Non-pigmented ciliary epithelial cell (primary cell): ENCODE measurements around the gene TCF7L2.
A peak's percentile ranks its signal among the peaks of the same experiment; 100 is the strongest.

Source experiments
- DNase-seq: peaks from one replicate; pipeline ENCODE4 v3.0.0-alpha.2; 2010; ENCODE audit warnings: low read depth

The TCF7L2 gene

DNA sequence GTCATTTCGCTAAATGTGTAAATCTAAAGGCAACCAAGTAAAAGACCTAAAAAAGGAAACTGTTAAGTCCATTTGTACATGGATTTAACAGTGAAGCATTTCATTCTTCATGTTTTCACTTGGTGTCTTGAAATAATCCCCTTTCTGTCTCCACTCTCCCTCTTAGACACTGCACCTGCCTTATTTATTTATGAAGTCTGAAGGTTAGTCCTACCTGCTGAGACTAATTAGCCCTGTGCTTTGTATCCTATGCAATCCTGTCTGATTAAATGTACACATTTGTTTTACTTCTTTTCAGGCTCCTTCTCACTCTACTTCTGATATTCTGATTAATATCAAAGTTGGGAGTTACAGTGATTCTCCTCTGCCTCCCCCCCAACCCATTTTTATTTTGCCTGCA lies 1.9 kb upstream of the TCF7L2 start:
- DNase-seq: no peak

DNA sequence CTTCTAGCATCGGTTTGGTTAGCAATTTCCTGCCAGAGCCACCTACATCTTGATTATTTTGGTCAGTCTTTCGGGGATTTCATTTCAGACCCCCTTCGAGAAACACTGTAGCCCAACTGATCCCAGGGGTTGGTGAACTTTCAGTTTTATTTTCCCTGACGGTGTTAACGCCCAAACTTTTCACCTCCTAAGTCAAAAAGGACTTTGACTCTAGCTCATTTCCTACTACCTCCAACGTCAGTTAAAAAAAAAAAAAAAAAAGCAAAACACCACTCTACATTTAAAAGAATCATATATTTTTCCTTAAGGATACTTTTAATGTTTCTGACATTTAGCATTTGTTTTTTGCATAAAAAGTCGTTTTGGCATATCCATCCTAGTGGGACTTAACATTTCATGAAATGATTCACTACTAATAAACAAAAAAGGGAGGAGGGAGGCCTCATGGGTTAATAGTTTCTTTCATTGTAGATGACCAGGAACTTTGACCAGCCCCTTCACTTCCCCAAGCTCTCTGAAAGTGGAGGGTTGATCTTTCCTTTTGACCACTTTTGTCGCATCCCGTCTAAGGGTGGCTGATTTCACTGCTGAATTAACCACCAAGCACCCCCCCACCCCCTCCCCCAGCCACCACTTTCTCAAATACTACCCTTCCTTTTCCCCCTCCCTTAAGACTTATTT lies 764 bp upstream of the TCF7L2 start:
- no peak for DNase-seq

- no peak for DNase-seq
These were observed 789 bp downstream of the TCF7L2 start for GRCh38 chr10:112950714-112951358.

GRCh38 chr10:112951359-112952281 lies 1.6 kb downstream of the TCF7L2 start:
- DNase-seq: no peak

GRCh38 chr10:112952282-112953173 lies 2.5 kb downstream of the TCF7L2 start:
- no peak for DNase-seq

DNA sequence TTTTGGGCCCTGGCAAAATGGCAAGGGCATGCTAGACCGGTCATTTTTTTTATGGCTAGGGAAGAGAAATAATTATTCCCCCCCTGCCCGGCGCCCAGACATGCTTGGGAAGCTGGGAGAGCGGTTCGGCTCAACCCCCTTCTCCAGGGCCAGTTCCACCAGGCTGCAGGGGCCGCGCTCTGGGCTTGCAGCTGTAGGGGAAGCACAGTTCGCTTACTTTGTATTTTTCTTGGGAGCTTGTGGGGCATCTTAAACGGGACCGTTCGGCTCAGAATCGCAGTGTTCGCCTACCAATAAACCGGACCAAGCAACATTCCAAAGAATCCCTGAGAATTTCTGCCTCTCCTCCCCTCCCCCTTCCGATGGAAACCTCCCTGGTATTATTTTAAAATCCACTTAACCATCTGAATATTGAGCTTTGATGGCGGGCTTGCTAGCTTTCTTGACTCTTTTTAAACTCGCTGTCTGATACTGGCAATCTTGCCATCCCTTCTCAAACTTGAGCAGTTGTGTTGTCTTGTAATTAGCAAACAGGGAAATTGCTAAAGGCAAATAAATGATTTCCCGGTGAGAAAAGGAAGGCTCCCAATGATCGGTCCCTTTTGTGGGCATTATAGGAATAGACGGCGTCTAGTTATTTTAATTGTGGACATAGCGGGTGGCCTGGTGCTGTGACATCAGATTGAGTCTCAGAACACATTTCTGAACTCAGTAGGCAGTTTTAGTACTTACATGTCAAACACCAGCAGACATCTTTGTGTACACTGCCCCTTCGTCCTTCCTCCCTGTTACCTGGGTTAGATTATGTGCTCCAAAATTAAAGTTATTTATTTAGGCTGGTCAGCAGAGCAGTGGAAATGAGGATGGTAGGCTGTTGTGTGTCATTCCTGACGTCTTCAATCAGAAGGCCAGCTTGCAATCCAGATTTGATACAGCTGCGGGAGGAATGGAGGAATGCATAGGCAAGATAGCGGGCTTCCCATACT lies 3.4 kb downstream of the TCF7L2 start:
- no peak for DNase-seq

DNA sequence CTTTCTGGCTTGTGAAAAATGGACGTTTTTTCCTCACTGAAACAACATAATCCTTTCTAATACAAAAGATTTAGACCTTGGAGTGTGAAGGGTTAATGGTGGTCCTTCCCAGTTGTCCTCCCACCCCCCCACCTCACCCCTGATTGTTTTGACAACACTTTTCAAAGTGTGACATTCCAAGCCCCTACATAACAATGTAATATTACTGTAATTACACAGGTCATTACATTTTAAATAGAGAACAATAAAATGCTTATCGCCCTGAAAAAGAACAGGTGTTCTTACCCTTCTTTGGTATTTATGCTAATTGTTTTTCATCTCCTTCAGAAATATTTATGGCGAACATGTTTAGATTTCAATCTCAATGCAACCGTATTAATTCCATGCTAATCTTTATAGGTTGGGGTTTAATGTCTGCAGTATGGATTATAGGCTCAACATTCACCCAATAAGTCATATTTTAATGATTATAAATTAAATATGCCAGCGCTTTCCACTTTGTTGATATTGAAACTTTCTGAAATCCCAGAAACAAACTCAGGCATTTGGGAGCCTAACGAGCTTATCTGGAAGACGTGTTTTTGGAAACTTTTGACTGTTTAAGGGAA lies 5.0 kb downstream of the TCF7L2 start:
- DNase-seq: no peak

- DNase-seq: no peak
These were observed 5.8 kb downstream of the TCF7L2 start for GRCh38 chr10:112955582-112956421.

GRCh38 chr10:112956631-112957350 lies 6.7 kb downstream of the TCF7L2 start:
- no peak for DNase-seq

DNA sequence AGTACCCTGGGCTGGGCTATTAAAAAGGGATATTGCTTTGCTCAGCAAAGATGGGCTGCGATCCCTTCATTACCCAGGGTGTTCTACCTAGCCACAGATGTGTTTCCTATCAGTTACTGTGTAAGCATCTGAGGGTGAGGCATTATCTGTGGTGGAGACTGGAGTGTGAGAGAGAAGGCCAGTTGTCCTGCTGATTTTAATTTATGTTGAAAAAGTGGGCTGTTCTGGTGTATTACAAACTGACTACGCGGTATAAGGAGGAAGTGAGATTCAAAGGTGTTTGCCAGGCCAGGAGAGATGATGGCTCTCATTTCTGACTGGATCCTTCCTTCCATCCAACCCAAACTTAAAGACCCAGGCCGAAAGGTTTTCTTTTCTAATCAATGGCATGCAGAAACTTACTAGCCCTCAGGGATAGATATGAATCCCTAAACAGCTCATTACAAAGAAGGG lies 7.6 kb downstream of the TCF7L2 start:
- no peak for DNase-seq

DNA sequence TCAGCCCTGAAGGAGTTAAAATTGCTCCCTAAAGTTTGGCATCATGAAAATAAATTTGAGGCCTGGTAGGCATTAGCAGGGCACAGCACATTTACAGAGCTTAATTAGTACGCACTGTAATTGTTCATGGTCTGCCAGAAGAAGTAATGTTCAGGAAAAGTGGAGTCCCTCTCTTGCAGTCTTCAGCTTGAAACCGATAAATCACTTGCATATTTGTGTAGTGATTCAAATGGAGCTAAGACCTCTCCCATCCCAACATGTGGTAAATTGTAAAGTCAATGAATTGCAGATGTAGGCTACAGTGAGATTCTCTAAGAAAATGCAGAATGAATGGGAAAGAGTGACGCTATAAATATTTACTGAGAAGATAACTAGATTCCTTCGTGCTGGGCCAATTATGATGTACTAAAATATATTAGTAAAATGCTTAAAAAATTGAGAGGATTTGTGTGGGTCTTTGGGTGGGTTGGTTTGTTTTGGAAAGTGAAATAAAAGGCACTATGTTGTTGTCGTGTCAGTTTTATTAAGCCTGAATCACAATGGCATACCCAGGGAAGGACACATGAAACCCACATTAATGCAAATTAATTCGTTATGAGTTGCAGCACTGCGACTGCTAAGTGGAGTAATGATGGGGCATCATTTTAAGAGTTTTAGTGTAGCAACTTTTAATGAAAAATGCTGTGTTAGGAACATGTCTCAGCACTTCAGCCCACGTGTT lies 8.4 kb downstream of the TCF7L2 start:
- DNase-seq: peak; percentile 81

DNA sequence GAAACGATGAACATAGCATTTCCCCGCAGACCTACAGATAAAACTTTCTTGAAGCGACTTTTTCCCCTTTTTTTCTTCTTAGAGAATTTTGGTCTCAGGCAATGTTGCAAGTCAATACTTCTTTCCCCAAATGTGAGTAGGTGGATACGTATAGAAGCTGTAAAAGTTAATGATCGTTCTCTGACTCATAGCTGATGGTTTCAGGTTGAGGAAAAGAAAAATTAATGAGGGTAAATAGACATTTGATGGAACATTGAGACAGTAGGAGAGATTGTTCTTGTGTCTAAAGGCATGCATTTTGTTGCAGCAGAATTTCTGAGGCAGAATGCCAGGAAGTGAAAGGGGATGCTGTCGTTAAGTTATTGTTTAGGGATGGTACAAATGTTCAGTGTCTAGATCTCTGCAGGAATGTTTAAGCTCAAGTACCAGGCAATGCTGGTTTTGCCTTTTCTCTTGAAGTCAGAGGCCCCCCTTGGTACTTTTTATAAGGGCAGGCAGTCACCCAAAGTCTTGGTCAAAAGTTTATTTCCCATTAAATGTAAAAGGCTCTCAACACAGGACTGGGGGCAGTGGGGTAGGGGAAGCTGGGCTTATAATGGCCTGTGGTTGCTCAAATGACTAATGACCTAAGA lies 9.3 kb downstream of the TCF7L2 start:
- no peak for DNase-seq

- no peak for DNase-seq
These were observed 10.2 kb downstream of the TCF7L2 start for GRCh38 chr10:112960151-112960681.

DNA sequence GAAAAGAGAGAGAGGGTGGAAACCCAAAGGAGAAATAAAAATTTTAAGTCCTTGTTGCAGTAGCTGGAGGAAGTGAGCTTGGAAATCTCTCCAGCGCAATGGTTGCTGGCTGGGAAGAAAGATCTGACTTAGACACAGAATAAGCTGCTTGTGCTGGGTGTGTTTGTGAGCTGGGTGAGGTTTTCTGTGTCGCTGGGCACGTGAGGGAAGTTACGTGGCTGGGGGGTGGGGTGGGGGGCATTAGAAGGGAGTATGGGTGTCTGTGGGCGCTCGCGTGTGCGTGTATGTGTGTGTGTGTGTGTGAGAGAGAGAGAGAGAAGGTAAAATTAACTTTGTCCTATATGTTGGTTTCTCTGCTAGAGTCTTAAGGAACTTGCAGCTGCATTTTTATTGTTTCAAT lies 11.6 kb downstream of the TCF7L2 start:
- DNase-seq: no peak

GRCh38 chr10:112962343-112962742 lies 12.3 kb downstream of the TCF7L2 start:
- no peak for DNase-seq

GRCh38 chr10:112963835-112964234 lies 13.8 kb downstream of the TCF7L2 start:
- no peak for DNase-seq

GRCh38 chr10:112964482-112964881 lies 14.4 kb downstream of the TCF7L2 start:
- no peak for DNase-seq
